Measurements from ENCODE around the gene NECTIN2.

DNA sequence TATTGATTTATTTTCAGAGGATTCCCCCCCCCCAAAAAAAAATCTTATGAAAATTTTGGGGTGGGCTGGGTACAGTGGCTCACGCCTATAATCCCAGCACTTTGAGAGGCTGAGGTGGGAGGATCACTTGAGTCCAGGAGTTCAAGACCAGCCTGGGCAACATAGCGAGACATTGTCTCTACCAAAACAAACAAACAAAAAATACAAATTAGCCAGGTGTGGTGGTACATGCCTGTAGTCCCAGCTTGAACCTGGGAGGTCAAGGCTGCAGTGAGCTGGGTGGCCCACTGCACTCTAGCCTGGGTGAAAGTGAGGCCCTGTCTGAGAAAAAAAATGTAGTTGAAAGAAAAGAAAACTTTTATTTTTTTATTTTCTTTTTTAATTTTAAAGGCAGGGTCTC lies 17.9 kb downstream of the NECTIN2 start:
- TF ChIP-seq CTCF (IDR thresholded peaks at IDR 0.05; ENCODE audit: low read depth, low read length, poor library complexity, severe bottlenecking), result no peak
- TF ChIP-seq EZH2phosphoT487 (IDR thresholded peaks at IDR 0.05; ENCODE audit: borderline replicate concordance, low read length), result no peak
